GM12892 (cell line): ENCODE data around the gene PPP1R16B.

Experiments used
- POLR2A ChIP-seq: IDR thresholded peaks from 2 replicates; pipeline ENCODE4 v1.6.1; 2011; ENCODE audit warnings: low read depth, low read length, control low read depth
- POLR2AphosphoS5 ChIP-seq: IDR thresholded peaks from 2 replicates; pipeline ENCODE4 v1.6.1; 2011; ENCODE audit warnings: low read depth, low read length, control low read depth

- TF ChIP-seq POLR2A: no peak
- TF ChIP-seq POLR2AphosphoS5: no peak
These were observed 6.3 kb downstream of the PPP1R16B start for GRCh38 chr20:38811769-38812168.
